NOMO-1 (cell line): Measurements from ENCODE around the gene CCR7.

ENCODE experiments used
- DNase-seq, 2 experiments: peaks; one replicate each; lab custom pipeline; 2025; ENCODE audit not compliant: unreplicated experiment in 2 of 2; lab: John Stamatoyannopoulos, UW

The CCR7 gene

DNA sequence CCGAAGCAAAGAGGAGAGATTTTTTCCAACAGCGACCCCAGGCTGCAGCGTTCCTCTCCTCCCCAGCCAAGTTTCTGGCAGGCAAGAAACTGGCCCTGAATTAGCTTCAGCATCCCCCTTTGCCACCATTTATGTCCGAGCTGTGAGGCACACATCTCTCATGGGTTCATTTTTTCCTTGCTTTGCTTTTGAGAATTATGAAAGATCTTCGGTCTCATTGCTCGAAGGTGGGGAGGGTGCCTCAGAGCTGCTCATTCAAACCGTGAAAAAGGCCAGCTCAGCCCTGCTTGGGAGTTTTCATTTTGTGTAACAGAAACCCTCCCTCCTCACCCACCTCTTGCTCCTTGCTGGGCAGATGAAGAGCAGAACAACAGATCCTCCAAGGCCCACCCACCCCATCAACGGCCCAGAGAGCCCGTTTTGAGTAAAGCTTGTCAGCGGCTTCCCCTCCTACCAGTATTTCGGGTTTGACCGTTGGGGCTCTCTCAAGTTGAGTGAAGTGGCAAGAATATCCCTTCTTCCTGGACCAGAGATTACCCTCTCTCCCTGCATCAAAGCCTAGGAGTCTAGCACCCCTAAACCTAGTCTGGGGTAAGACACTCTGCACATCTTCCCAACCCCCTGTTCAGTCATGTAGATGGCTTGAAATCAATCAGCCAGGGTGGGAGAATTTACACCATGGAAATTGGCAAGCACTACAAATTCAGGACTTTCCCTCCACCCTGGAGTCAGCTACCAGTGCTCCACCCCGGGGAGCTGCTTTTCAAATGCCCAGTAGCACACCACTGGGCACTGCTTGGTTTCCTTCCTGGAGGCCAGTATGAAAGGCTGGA is 1.8 kb downstream of the CCR7 start:
- DNase-seq = no peak

- no peak for DNase-seq
Measured at GRCh38 chr17:40562838-40563219, 2.4 kb downstream of the CCR7 start.

GRCh38 chr17:40561871-40562611 is 3.2 kb downstream of the CCR7 start:
- DNase-seq = peak in 1 of 2 experiments; percentile 39

- DNase-seq = no peak
Measured at GRCh38 chr17:40561294-40561870, 3.9 kb downstream of the CCR7 start.

DNA sequence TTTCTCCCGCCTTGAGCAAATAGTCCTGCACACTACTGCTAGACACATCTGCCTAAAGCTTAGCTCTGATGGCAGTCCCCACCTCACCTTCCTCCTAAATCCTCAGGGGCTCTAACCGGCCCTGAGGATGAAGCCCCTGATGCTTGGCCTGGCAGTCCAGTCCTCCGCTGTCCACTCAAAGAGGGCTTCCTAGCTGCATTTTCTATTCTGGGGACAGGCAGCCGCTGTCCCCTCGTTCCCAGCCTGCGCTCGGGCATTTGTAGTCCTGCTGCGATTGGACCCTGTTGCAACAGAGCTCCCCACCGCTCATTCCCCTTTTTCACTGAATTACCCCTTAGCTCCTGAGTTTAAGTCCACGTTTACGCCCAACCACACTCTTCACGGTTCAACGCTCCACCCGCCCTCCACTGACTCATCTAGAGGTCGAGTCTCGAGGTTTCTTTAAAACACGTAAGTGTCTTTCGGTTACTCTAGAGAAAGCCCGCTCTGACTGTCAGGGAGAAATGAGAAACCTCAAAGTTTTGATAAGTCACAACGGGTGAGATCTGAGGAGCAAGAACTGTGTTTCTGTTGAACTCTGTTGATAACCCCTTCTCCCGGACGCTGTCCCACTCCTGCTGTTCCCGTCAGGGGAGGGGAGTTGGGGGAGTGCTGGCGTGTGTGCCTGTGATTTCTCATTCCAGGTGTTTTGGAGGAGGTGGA is 4.5 kb downstream of the CCR7 start:
- DNase-seq = peak; percentile 77 to 92

GRCh38 chr17:40559954-40560591 is 5.2 kb downstream of the CCR7 start:
- DNase-seq = peak; percentile 63 to 72

DNA sequence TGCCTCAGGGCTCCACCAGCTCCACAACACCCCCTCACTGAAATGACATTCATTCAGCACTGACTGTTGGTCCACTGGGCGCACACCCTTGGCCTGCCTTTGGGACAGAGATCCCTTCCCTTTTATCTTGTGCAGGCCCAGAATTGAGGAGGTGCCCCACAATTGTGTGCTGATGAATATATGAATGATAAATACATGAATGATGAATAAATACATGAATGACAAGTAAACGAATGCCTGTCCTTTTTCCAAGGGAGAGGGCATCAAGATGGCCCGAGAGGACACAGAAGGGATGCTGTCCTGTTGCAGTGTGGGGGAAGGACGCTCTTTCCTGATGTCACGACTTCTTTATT is 5.7 kb downstream of the CCR7 start:
- DNase-seq = no peak

- DNase-seq = no peak
Measured at GRCh38 chr17:40558890-40559563, 6.2 kb downstream of the CCR7 start.

DNA sequence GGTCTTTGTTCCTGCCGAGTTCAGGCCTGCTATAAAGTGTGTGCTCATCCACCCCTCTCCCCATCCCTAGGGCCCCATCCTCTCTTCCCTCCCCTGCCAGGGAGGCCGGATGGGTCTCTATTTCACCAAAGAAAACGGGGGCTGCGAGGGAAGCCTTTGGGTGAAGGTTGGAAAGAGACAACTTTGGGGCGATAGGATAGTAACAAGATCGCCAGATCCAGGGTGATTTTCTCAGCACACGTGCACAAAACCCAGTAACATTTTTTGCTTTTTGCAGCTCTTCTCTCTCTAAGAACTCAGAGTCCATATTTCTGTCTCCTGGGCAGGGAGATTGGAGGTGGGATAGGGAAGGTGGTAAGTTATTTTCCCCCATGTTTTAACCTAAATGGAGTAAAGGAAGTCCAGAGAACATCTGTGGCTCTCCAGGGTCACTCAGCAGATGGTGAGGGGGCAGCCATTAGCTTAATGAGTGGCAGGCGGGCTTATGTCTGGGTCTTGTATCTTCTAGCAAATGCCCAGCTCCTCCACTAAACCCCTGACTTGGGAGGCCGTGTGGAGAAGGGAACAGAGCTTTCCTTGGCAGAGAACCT is 6.9 kb downstream of the CCR7 start:
- DNase-seq = no peak

- no peak for DNase-seq
Measured at GRCh38 chr17:40557531-40558299, 7.6 kb downstream of the CCR7 start.

GRCh38 chr17:40556884-40557414 is 8.3 kb downstream of the CCR7 start:
- no peak for DNase-seq

- DNase-seq = no peak
Measured at GRCh38 chr17:40556198-40556661, 9.0 kb downstream of the CCR7 start.

DNA sequence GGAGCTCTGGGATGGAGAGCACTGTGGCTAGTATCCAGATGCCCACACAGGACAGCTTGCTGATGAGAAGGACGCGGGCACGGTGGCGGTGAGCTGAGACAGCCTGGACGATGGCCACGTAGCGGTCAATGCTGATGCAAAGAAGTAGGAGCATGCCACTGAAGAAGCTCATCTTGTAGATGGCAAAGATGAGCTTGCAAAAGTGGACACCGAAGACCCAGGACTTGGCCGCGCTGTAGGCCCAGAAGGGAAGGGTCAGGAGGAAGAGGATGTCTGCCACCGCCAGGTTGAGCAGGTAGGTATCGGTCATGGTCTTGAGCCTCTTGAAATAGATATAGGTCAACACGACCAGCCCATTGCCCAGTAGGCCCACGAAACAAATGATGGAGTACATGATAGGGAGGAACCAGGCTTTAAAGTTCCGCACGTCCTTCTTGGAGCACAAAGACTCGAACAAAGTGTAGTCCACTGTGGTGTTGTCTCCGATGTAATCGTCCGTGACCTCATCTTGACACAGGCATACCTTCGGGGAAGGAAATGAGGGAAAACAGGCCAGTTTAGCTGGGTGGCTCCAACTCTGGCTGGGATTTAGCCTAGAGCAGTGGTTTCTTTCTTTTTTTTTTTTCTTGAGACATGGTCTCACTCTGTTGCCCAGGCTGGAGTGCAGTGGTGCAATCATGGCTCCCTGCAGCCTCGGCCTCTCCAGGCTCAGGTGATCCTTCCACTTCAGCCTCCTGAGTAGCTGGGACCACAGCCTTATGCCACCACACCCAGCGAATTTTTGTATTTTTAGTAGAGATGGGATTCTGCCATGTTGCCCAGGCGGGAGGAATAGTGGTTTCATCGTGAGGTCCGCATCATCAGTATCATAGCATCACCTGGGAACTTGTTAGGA is 9.7 kb downstream of the CCR7 start:
- no peak for DNase-seq

GRCh38 chr17:40554646-40555295 is 10.5 kb downstream of the CCR7 start:
- no peak for DNase-seq

- DNase-seq = peak; percentile 53 to 64
Measured at GRCh38 chr17:40553694-40554534, 11.4 kb downstream of the CCR7 start.
